LNCaP clone FGC (cell line): ENCODE data around the gene PIP4K2A.
"Not testable (repeated sequence)": the region's sequence is repeated elsewhere in the genome, so short reads cannot be mapped to it uniquely, and the experiment has no call there.

ENCODE experiments used
- DNase-seq: peaks from one replicate; pipeline ENCODE4 v3.0.0-alpha.2; 2011; ENCODE audit warnings: low read depth
- H3K4me3 ChIP-seq: 2 replicates; pipeline ENCODE4 v1.5.1; 2011; ENCODE audit warnings: mild to moderate bottlenecking, low read depth, low read length, control low read depth
- TF ChIP-seq, protein P1 (sequence below): IDR thresholded peaks from 2 replicates; pipeline ENCODE4 v1.5.1; 2012; ENCODE audit warnings: mild to moderate bottlenecking; ENCODE audit not compliant: control insufficient read depth, insufficient read depth; ENCODE audit errors: extremely low read depth

The PIP4K2A gene

DNA sequence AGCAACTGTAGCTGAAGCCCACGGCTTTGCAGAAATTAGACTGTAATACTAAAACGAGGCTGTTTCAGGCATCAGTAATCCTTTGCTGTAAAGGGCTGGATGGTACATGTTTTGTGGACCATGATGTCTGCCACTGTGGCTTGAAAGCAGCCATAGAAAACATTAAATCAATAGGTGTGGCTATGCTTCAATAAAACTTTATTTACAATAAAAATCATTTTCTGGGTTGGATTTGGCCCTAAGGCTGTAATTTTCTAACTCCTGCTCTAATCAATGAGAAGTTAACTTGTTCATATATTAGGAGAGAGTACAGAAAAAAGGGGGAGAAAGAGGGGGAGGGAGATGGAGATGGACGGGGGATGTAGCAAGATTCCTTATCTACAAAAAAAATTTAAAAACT, 183.4 kb downstream of the PIP4K2A start:
- no peak overlapping the region for H3K4me3 ChIP-seq
- DNase-seq: no peak
- TF ChIP-seq, protein P1, sequence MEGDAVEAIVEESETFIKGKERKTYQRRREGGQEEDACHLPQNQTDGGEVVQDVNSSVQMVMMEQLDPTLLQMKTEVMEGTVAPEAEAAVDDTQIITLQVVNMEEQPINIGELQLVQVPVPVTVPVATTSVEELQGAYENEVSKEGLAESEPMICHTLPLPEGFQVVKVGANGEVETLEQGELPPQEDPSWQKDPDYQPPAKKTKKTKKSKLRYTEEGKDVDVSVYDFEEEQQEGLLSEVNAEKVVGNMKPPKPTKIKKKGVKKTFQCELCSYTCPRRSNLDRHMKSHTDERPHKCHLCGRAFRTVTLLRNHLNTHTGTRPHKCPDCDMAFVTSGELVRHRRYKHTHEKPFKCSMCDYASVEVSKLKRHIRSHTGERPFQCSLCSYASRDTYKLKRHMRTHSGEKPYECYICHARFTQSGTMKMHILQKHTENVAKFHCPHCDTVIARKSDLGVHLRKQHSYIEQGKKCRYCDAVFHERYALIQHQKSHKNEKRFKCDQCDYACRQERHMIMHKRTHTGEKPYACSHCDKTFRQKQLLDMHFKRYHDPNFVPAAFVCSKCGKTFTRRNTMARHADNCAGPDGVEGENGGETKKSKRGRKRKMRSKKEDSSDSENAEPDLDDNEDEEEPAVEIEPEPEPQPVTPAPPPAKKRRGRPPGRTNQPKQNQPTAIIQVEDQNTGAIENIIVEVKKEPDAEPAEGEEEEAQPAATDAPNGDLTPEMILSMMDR: no peak

DNA sequence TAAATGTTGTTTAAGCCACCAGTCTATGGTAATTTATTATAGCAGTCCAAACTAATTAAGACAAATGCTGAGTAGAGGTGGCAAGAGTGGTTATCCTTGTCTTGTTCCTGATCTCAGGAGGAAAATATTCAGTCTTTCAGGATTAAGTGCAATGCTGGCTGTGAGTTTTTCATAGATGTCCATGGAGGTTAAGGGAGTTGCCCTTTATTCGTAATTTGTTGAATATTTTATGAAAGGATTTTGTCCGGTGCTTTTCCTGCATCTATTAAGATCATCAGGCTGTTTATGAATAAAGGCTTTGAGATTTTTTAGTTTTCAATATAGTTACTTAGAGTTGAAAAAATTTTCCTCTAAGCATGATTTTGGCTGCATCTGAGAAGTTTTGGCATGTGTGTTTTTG, 186.9 kb downstream of the PIP4K2A start:
- H3K4me3 ChIP-seq: no peak overlapping the region
- TF ChIP-seq, protein P1: no peak
- DNase-seq: no peak

DNA sequence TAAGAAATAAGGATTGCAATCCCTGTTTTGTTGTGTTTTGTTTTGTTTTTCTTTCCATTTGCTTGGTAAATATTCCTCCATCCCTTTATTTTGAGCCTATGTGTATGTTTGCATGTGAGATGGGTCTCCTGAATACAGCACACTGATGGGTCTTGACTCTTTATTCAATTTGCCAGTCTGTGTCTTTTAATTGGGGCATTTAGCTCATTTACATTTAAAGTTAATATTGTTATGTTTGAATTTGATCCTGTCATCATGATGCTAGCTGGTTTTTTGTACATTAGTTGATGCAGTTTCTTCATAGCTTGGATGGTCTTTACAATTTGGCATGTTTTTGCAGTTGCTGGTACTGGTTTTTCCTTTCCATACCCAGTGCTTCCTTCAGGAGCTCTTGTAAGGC, 190.0 kb downstream of the PIP4K2A start:
- DNase-seq, H3K4me3 ChIP-seq: not testable (repeated sequence)

DNA sequence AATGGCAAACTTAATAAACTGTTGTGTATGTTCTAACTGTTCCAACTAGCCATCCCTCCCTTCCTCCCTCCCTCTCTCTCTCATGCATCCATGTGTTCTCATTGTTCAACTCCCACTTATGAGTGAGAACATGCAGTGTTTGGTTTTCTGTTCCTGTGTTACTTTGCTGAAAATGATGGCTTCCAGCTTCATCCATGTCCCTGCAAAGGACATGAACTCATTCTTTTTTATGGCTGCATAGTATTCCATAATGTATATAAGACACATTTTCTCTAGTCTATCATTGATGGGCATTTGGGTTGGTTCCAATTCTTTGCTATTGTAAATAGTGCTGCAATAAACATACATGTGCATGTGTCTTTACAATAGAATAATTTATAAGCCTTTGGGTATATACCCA, 193.7 kb downstream of the PIP4K2A start:
- not testable (repeated sequence) for H3K4me3 ChIP-seq, DNase-seq

DNA sequence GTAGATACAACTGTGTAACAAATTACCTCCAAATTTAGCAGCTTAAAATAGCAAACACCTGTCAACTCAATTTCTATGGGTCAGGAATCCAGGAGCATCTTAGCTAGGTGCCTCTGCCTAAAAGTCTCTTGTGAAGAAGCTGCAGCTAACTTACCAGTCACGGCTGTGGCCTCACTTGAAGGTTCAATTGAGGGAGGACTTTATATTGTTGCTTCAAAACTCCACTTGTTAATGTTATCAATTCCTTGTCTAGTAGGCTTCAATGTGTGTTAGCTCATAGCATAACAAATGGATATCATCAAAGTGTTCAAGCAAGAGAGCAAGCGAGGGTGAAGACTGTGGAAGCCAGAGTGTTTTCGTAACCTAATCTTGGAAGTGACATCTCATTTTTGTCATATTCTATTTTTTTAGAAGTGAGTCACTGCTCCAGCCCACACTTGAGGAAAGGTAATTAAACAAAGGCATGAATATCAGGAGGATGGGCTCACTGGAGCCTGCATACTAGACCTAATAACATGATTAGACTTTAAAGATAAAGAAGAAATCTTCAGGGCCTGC, 196.1 kb downstream of the PIP4K2A start:
- TF ChIP-seq, protein P1: no peak
- DNase-seq: no peak

DNA sequence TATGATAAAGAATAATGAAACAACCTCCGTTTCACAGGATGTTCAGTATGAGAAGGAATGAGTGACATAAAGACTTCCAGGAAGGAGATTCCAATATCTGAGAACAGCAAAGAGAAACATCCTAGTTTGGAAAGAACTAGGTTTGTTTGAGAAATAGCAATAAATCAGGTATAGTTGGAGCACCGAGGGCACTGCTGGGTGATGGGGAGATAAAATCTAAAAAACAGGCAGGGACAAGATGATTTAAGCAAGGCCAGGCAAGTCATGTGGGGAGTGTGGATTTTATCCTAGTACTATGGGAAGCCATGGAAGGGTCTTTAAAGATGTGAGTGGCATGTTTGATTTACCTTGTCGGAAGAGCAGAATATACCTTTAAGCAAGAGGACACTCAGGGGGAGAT, 199.4 kb downstream of the PIP4K2A start:
- no peak for DNase-seq
- H3K4me3 ChIP-seq: no peak overlapping the region
- TF ChIP-seq, protein P1: no peak

More for the DNA sequence above, 196.1 kb downstream of the PIP4K2A start:
- no peak overlapping the region for H3K4me3 ChIP-seq

DNA sequence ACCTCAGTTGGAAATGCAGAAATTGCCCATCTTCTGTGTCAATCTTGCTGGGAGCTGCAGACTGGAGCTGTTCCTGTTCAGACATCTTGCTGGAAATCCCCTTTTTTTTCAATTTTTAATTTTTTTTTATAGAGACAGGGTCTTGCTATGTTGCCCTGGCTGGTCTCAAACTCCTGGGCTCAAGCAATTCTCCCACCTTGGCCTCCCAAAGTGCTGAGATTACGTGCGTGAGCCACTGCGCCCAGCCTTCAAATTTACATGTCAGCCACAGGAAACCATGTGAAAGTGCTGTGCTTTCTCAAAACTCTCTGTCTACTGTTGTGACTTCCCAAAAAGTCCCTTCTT, 200.0 kb downstream of the PIP4K2A start:
- DNase-seq, H3K4me3 ChIP-seq: not testable (repeated sequence)

DNA sequence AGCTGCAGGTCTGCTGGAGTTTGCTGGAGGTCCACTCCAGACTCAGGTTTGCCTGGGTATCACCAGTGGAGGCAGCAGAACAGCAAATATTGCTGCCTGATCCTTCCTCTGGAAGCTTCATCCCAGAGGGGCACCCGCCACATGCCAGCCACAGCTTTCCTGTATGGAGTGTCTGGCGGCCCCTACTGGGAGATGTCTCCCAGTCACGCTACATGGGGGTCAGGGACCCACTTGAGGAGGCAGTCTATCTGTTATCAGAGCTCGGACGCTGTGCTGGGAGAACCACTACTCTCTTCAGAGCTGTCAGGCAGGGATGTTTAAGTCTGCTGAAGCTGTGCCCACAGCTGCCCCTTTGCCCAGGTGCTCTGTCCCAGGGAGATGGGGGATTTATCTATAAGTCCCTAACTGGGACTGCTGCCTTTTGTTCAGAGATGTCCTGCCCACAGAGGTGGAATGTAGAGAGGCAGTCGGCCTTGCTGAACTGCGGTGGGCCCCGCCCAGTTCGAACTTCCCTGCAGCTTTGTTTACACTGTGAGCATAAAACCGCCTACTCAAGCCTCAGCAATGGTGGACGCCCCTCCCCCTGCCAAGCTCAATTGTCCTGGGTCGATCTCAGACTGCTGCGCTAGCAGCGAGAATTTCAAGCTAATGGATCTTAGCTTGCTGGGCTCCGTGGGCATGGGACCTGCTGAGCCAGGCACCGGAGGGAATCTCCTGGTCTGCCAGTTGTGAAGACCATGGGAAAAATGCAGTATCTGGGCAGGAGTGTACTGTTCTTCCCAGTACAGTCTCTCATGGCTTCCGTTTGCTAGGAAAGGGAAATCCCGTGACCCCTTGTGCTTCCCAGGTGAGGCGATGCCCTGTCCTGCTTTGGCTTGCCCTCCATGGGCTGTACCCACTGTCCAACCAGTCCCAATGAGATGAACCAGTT, 200.6 kb downstream of the PIP4K2A start:
- not testable (repeated sequence) for H3K4me3 ChIP-seq, DNase-seq

DNA sequence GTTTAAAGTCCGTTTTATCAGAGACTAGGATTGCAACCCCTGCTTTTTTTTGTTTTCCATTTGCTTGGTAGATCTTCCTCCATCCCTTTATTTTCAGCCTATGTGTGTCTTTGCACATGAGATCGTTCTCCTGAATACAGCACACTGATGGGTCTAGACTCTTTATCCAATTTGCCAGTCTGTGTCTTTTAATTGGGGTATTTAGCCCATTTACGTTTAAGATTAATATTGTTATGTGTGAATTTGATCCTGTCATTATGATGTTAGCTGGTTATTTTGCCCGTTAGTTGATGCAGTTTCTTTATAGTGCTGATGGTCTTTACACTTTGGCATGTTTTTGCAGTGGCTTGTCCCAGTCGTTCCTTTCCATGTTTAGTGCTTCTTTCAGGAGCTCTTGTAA, 202.4 kb downstream of the PIP4K2A start:
- H3K4me3 ChIP-seq, DNase-seq: not testable (repeated sequence)

DNA sequence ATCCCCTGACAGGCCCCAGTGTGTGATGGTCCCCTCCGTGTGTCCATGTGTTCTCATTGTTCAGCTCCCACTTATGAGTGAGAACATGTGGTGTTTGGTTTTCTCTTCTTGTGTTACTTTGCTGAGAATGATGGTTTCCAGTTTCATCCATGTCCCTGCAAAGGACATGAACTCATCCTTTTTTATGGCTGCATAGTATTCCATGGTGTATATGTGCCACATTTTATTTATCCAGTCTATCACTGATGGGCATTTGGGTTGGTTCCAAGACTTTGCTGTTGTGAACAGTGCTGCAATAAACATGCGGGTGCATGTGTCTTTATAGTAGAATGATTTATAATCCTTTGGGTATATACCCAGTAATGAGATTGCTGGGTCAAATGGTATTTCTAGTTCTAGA, 206.2 kb downstream of the PIP4K2A start:
- H3K4me3 ChIP-seq, DNase-seq: not testable (repeated sequence)
